HL-60 (cell line): ENCODE results near the gene SPCS2.

Experiments
- POLR2AphosphoS5 ChIP-seq: IDR thresholded peaks from 2 replicates; pipeline ENCODE4 v1.6.1; 2012; ENCODE audit warnings: low read depth
- TF ChIP-seq, protein P1 (sequence below): IDR thresholded peaks from one replicate; pipeline ENCODE4 v1.5.1; 2011; ENCODE audit warnings: low read length, control low read depth, inconsistent platforms; ENCODE audit not compliant: insufficient read depth

DNA sequence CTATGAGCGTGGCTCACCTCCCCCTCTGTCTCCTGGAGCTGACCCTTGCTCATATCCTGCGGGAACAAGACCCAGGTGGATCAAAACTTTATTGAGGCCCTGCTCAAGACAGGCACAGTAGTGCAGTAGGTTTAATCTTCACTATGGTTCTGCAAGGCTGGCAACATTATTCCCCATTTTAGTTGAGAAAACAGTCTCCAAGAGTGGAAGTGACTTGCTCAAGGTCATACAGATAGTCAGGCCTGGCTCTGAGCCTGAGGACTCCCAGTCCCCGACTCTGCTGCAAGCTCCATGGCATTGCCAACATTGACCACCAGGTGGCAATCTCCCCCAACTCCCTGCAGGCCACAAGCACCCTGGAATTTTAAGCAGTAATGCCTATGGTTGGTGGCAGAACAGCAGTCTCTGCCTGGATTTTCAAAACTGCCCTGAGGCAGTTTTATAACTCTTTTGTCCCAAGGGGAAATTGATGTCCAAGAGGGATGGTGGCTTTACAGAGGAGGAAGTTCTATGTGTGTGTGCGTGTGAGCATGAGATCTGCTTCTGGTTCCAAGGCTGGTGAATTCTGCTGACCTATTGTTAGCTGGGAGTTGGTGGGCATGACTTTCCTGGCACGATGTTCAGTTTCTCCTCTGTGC, 73.8 kb downstream of the SPCS2 start:
- TF ChIP-seq, protein P1, sequence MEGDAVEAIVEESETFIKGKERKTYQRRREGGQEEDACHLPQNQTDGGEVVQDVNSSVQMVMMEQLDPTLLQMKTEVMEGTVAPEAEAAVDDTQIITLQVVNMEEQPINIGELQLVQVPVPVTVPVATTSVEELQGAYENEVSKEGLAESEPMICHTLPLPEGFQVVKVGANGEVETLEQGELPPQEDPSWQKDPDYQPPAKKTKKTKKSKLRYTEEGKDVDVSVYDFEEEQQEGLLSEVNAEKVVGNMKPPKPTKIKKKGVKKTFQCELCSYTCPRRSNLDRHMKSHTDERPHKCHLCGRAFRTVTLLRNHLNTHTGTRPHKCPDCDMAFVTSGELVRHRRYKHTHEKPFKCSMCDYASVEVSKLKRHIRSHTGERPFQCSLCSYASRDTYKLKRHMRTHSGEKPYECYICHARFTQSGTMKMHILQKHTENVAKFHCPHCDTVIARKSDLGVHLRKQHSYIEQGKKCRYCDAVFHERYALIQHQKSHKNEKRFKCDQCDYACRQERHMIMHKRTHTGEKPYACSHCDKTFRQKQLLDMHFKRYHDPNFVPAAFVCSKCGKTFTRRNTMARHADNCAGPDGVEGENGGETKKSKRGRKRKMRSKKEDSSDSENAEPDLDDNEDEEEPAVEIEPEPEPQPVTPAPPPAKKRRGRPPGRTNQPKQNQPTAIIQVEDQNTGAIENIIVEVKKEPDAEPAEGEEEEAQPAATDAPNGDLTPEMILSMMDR: peak; percentile 99
- no peak for TF ChIP-seq POLR2AphosphoS5
